Occipital lobe (tissue), 2 donors: Measurements from ENCODE around the gene DNAJB9. TPM values are rescaled to one million over a fixed set of nuclear protein-coding genes. Genes with fewer than 3 reads are reported as not detected.
A peak's percentile ranks its signal among the peaks of the same experiment; 100 is the strongest.
"Not testable (repeated sequence)": the region's sequence is repeated elsewhere in the genome, so short reads cannot be mapped to it uniquely, and the experiment has no call there.

ENCODE experiments used
- DNase-seq: peaks from one replicate; lab custom pipeline; 2025; lab: John Stamatoyannopoulos, UW
- total RNA-seq: library from RNA; depleted of rRNA; stranded (reverse); fragments of >200 nt; gene quantifications from one replicate; pipeline ENCODE4 v1.2.3, GENCODE V29; 2014

The DNAJB9 gene
- total RNA-seq: 48.2 TPM

- peak; percentile 99 for DNase-seq
Observed at GRCh38 chr7:108569381-108570145, at the start of gene DNAJB9, which contains the start of gene THAP5. Gene DNAJB9, plus strand, starts transcription at chr7:108569874. Its CDS starts 1,853 bp downstream, at chr7:108571727. Gene THAP5, minus strand, starts transcription at chr7:108569706. Its CDS starts 137 bp downstream, at chr7:108569569.

- no peak for DNase-seq
Observed at GRCh38 chr7:108522780-108523179, 46.9 kb upstream of the DNAJB9 start.

- DNase-seq: no peak
Observed at GRCh38 chr7:108525327-108525984, 44.2 kb upstream of the DNAJB9 start.

GRCh38 chr7:108525985-108526767 is 43.5 kb upstream of the DNAJB9 start, which contains the start of gene PNPLA8:
Gene PNPLA8, minus strand, starts transcription at chr7:108526135. Its CDS starts 10,644 bp downstream, at chr7:108515491.
- peak; percentile 100 for DNase-seq

GRCh38 chr7:108526768-108527017 is 43.0 kb upstream of the DNAJB9 start:
- no peak for DNase-seq

- no peak for DNase-seq
Observed at GRCh38 chr7:108528183-108528712, 41.4 kb upstream of the DNAJB9 start.

- no peak for DNase-seq
Observed at GRCh38 chr7:108529341-108529740, 40.3 kb upstream of the DNAJB9 start.

GRCh38 chr7:108533712-108534111 is 36.0 kb upstream of the DNAJB9 start:
- no peak for DNase-seq

GRCh38 chr7:108535257-108535656 is 34.4 kb upstream of the DNAJB9 start:
- no peak for DNase-seq

- DNase-seq: no peak
Observed at GRCh38 chr7:108535744-108536143, 33.9 kb upstream of the DNAJB9 start.

GRCh38 chr7:108537229-108537628 is 32.4 kb upstream of the DNAJB9 start:
- DNase-seq: no peak

- DNase-seq: not testable (repeated sequence)
Observed at GRCh38 chr7:108538236-108538635, 31.4 kb upstream of the DNAJB9 start.

GRCh38 chr7:108538685-108539084 is 31.0 kb upstream of the DNAJB9 start:
- DNase-seq: not testable (repeated sequence)

- DNase-seq: no peak
Observed at GRCh38 chr7:108541478-108541877, 28.2 kb upstream of the DNAJB9 start.

GRCh38 chr7:108548141-108548896 is 21.4 kb upstream of the DNAJB9 start:
- DNase-seq: not testable (repeated sequence)

- not testable (repeated sequence) for DNase-seq
Observed at GRCh38 chr7:108556665-108557064, 13.0 kb upstream of the DNAJB9 start.

GRCh38 chr7:108557191-108557590 is 12.5 kb upstream of the DNAJB9 start:
- DNase-seq: no peak

- DNase-seq: no peak
Observed at GRCh38 chr7:108557617-108558016, 12.1 kb upstream of the DNAJB9 start.

- no peak for DNase-seq
Observed at GRCh38 chr7:108559253-108559652, 10.4 kb upstream of the DNAJB9 start.

GRCh38 chr7:108561047-108561619 is 8.5 kb upstream of the DNAJB9 start:
- DNase-seq: no peak

- no peak for DNase-seq
Observed at GRCh38 chr7:108565987-108566386, 3.7 kb upstream of the DNAJB9 start.
